Mesodermal cell (in vitro differentiated cells): ENCODE data around the gene STK4.

Experiments
- H3K27ac ChIP-seq: 2 replicates; pipeline ENCODE4 v1.7.0; 2013; ENCODE audit warnings: mild to moderate bottlenecking, low read depth, low read length, moderate library complexity; ENCODE audit not compliant: severe bottlenecking
- H3K36me3 ChIP-seq: 2 replicates; pipeline ENCODE4 v1.7.1; 2013; ENCODE audit warnings: mild to moderate bottlenecking, low read length, moderate library complexity; ENCODE audit not compliant: control insufficient read depth, insufficient read depth
- H3K4me1 ChIP-seq: one replicate; pipeline ENCODE4 v1.7.1; 2013; ENCODE audit warnings: mild to moderate bottlenecking, low read length; ENCODE audit not compliant: insufficient read depth, control insufficient read depth, poor library complexity, severe bottlenecking
- H3K4me3 ChIP-seq: 2 replicates; pipeline ENCODE4 v1.7.0; 2013; ENCODE audit warnings: low read length, control low read depth, mild to moderate bottlenecking; ENCODE audit not compliant: insufficient read depth, poor library complexity, severe bottlenecking; ENCODE audit errors: extremely low read depth
- H3K9me3 ChIP-seq: 2 replicates; pipeline ENCODE4 v1.7.1; 2013; ENCODE audit warnings: mild to moderate bottlenecking, low read length, moderate library complexity; ENCODE audit not compliant: control insufficient read depth
- WGBS, 2 experiments: methylation state at CpG; one replicate each; pipeline ENCODE4 v1.1.5; 2013; ENCODE audit warnings: missing lambda C conversion rate in 2 of 2; ENCODE audit not compliant: insufficient coverage in 2 of 2; 5-methylcytosine and 5-hydroxymethylcytosine counted together

STK4 gene

GRCh38 chr20:44983093-44983674 is 16.9 kb downstream of the STK4 start:
- peaks cover 89% of the 10 kb centered on the region for H3K36me3 ChIP-seq
- 96 to 98% methylated on average over 6 to 7 of the region's 7 CpGs for WGBS, 2 experiments
- peaks cover 10% of the 10 kb centered on the region for H3K4me1 ChIP-seq
- no peak overlapping the region for H3K4me3 ChIP-seq
- H3K9me3 ChIP-seq, result no peaks in the 10 kb centered on the region
- H3K27ac ChIP-seq, result no peak overlapping the region

GRCh38 chr20:44988631-44989171 is 22.4 kb downstream of the STK4 start:
- Histone ChIP-seq H3K4me1 (peaks cover 5% of the 10 kb centered on the region), H3K27ac (no peak overlapping the region), H3K9me3 (no peaks in the 10 kb centered on the region), H3K36me3 (peaks cover 63% of the 10 kb centered on the region), H3K4me3 (no peak overlapping the region)
- 89 to 92% methylated on average over 1 of the region's 1 CpG for WGBS, 2 experiments

- no peak overlapping the region for H3K27ac ChIP-seq
- peaks cover 54% of the 10 kb centered on the region for H3K36me3 ChIP-seq
- H3K4me1 ChIP-seq, result peaks cover 5% of the 10 kb centered on the region
- 70 to 100% methylated on average over 1 to 2 of the region's 3 CpGs for WGBS, 2 experiments
- no peaks in the 10 kb centered on the region for H3K9me3 ChIP-seq
- H3K4me3 ChIP-seq, result no peak overlapping the region
Observed at GRCh38 chr20:44990425-44990824, 24.1 kb downstream of the STK4 start.

GRCh38 chr20:44990957-44991356 is 24.6 kb downstream of the STK4 start:
- Histone ChIP-seq H3K4me1 (peaks cover 5% of the 10 kb centered on the region), H3K27ac (no peak overlapping the region), H3K4me3 (no peak overlapping the region), H3K9me3 (no peaks in the 10 kb centered on the region), H3K36me3 (peaks cover 54% of the 10 kb centered on the region)

- WGBS, 2 experiments, result 88 to 96% methylated on average over 3 of the region's 3 CpGs
- Histone ChIP-seq H3K27ac (peak overlapping the region; percentile 59), H3K9me3 (no peaks in the 10 kb centered on the region), H3K36me3 (peaks cover 55% of the 10 kb centered on the region), H3K4me3 (no peak overlapping the region), H3K4me1 (peaks cover 8% of the 10 kb centered on the region)
Observed at GRCh38 chr20:44993343-44993742, 27.0 kb downstream of the STK4 start.

GRCh38 chr20:44997171-44997570 is 30.9 kb downstream of the STK4 start:
- Histone ChIP-seq H3K9me3 (no peaks in the 10 kb centered on the region), H3K4me3 (no peak overlapping the region), H3K36me3 (peaks cover 72% of the 10 kb centered on the region), H3K4me1 (peaks cover 8% of the 10 kb centered on the region), H3K27ac (no peak overlapping the region)
- WGBS, 2 experiments, result 98% methylated on average over 6 of the region's 6 CpGs

- Histone ChIP-seq H3K4me1 (peaks cover 6% of the 10 kb centered on the region), H3K9me3 (no peaks in the 10 kb centered on the region), H3K27ac (no peak overlapping the region), H3K36me3 (peaks cover 77% of the 10 kb centered on the region), H3K4me3 (no peak overlapping the region)
- 90 to 95% methylated on average over 3 of the region's 5 CpGs for WGBS, 2 experiments
Observed at GRCh38 chr20:44997668-44998067, 31.4 kb downstream of the STK4 start.

- H3K4me1 ChIP-seq, result peaks cover 10% of the 10 kb centered on the region
- no peak overlapping the region for H3K27ac ChIP-seq
- H3K9me3 ChIP-seq, result no peaks in the 10 kb centered on the region
- peaks cover 39% of the 10 kb centered on the region for H3K36me3 ChIP-seq
- no peak overlapping the region for H3K4me3 ChIP-seq
Observed at GRCh38 chr20:45008521-45009049, 42.3 kb downstream of the STK4 start.

GRCh38 chr20:45010399-45010828 is 44.1 kb downstream of the STK4 start:
- Histone ChIP-seq H3K27ac (no peak overlapping the region), H3K9me3 (no peaks in the 10 kb centered on the region), H3K4me3 (no peak overlapping the region), H3K4me1 (peaks cover 22% of the 10 kb centered on the region), H3K36me3 (peaks cover 32% of the 10 kb centered on the region)

GRCh38 chr20:45011108-45011526 is 44.8 kb downstream of the STK4 start:
- Histone ChIP-seq H3K27ac (no peak overlapping the region), H3K9me3 (no peaks in the 10 kb centered on the region), H3K4me1 (peaks cover 28% of the 10 kb centered on the region), H3K36me3 (peaks cover 32% of the 10 kb centered on the region), H3K4me3 (no peak overlapping the region)
- WGBS, 2 experiments, result no CpG with 5 or more reads among the region's 2 CpGs

- Histone ChIP-seq H3K9me3 (no peaks in the 10 kb centered on the region), H3K36me3 (peaks cover 21% of the 10 kb centered on the region), H3K27ac (no peak overlapping the region), H3K4me3 (no peak overlapping the region), H3K4me1 (peaks cover 35% of the 10 kb centered on the region)
- WGBS, 2 experiments, result 100% methylated on average over 1 of the region's 3 CpGs; no CpG with 5 or more reads in 1 of the 2 experiments
Observed at GRCh38 chr20:45012682-45013302, 46.5 kb downstream of the STK4 start.
